ENCODE data around the gene LEMD3. TPM values are rescaled to one million over a fixed set of nuclear protein-coding genes. Genes with fewer than 3 reads are reported as not detected.

LEMD3 gene
- total RNA-seq, 1 donor from 2014 or later = 11.3 TPM

- no peak for DNase-seq
- intact Hi-C loops (cut with DNase I) = no loop called here
- ATAC-seq (ENCODE audit: poor library complexity) = no peak
These were observed 5.1 kb upstream of the LEMD3 start for GRCh38 chr12:65164244-65164643.

DNA sequence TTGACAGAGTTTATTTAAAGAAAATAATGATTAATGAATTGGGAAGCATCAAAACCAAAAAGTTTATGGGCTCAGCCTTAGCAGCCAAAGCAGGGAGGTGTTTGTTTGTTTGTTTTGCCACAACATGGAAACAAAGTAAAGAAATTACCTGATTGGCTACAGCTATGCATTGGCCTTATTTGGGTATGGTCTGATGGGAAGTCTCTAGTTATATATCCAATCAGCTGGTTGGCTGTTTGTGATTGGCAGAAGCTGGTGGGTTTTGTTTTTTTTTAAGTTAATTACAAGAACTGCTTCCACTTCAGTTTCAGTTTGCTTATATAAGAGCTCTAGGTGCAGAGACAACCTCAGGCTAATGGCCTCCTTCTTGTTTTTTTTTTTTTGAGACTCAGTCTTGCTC is 4.6 kb upstream of the LEMD3 start:
- intact Hi-C loops (cut with DNase I) = no loop called here
- no peak for DNase-seq
- ATAC-seq (ENCODE audit: poor library complexity) = no peak

DNA sequence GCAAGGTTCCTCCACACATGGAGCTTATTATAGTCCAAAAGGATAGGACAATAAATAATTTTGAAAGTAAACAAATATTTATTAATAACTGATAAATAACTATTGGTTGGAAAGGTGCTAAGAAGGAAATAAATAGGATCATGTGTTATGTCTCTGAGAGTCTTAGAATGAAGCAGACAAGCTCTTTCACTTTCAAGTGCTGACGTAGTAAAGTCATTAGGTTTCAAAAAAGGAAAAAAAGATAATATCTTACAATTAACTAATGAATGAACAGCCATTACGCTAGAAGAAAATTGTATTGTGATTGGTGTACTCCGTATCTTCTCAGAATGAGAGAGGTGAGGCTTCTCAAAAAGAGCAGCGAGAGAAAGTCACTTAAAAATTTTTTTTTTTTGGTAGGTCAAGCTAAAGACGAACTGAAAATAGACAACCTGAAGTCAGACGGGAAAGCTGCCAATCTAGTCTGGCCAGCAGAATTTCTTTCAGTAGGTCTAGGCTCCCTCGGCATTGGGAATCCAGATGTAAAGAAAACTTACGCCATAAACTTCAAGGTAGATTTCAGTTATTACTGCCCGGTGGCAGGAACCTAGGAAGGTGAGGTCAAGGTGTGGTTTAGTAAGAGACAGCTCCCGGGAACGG is 583 bp upstream of the LEMD3 start:
- intact Hi-C loops (cut with DNase I) = no loop called here
- DNase-seq = no peak
- ATAC-seq (ENCODE audit: poor library complexity) = no peak

DNA sequence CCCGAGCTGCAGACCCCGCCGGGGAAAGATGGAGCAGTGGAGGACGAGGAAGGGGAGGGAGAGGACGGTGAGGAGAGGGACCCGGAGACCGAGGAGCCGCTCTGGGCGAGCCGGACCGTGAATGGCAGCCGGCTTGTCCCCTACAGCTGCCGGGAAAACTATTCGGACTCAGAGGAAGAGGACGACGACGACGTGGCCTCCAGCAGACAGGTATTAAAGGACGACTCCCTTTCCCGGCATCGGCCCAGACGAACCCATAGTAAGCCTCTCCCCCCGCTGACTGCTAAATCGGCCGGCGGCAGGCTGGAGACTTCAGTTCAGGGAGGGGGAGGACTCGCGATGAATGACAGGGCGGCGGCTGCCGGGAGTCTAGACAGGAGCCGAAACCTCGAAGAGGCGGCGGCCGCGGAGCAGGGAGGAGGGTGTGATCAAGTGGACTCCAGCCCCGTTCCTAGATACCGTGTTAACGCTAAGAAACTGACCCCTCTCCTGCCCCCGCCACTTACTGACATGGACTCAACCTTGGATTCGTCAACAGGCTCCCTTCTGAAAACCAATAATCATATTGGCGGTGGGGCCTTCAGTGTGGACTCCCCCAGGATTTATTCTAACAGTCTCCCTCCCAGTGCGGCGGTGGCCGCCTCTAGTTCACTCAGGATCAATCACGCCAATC is 962 bp downstream of the LEMD3 start:
- DNase-seq = peak; percentile 78
- peak; percentile 72 for ATAC-seq (ENCODE audit: poor library complexity)
- intact Hi-C loops (cut with DNase I) = no loop called here

GRCh38 chr12:65171073-65171472 is 1.7 kb downstream of the LEMD3 start:
- intact Hi-C loops (cut with DNase I) = no loop called here
- DNase-seq = no peak
- no peak for ATAC-seq (ENCODE audit: poor library complexity)

DNA sequence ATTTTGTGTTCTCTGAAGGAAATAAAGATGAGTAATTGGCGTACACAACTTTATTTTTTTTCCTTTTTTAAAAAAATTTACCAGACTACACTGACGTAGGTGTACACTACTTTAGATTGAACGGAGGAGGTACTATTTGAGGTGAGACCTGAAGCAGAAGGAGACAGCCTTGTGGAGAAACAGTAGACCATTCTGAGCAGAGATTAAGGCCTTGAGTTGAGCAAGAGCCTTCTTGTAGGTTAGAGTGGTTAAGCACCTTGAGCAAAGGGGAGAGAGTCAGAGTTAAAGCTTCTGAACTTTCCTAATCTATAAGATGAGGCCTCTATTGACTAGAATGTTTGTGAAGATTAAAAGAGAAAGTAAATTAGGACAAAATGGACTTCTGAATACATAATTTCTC is 2.5 kb downstream of the LEMD3 start:
- no peak for ATAC-seq (ENCODE audit: poor library complexity)
- intact Hi-C loops (cut with DNase I) = no loop called here

GRCh38 chr12:65175385-65175784 is 6.0 kb downstream of the LEMD3 start:
- DNase-seq = no peak
- intact Hi-C loops (cut with DNase I) = no loop called here
- ATAC-seq (ENCODE audit: poor library complexity) = no peak

More for the DNA sequence above, 2.5 kb downstream of the LEMD3 start:
- no peak for DNase-seq

GRCh38 chr12:65182012-65182739 is 12.8 kb downstream of the LEMD3 start:
- DNase-seq = no peak
- intact Hi-C loops (cut with DNase I) = no loop called here
- ATAC-seq (ENCODE audit: poor library complexity) = no peak

DNA sequence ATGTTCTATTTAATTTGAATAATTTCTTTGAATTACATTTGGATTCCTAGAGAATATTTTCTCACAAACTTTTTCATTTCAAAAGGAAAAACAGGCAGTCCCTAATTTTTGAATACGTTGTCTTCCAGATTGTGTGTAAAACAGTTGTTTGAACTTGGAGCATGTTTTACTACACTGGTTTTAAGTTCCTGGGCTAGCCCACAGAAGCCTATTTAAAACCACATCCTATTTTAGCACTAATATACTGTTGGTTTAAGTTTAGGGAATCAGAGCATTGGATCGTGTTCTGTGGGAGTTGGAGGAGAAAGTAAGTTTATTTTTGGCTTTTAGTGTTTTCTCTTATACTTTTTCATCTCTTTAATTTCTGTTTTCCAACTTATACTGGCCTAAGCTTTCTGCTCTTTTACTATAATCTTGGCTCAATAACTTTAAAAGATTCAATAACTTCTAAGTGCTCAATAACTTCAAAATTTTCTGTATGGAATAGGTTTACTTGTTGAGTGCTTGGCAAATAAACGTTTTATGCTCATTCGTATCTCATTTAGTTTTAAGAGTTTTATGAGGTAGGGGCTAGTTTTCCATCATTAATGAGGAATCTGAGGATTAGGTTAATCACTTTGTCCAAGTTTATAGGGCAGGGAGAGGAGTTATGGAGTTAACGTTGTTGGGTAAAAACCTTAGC is 14.9 kb downstream of the LEMD3 start:
- ATAC-seq (ENCODE audit: poor library complexity) (no peak), DNase-seq (no peak)
- intact Hi-C loops (cut with DNase I) = no loop called here

- ATAC-seq (ENCODE audit: poor library complexity) = no peak
- DNase-seq = no peak
- intact Hi-C loops (cut with DNase I) = no loop called here
These were observed 15.5 kb downstream of the LEMD3 start for GRCh38 chr12:65184858-65185229.

GRCh38 chr12:65187665-65188064 is 18.3 kb downstream of the LEMD3 start:
- ATAC-seq (ENCODE audit: poor library complexity) (no peak), DNase-seq (no peak)
- intact Hi-C loops (cut with DNase I) = no loop called here

DNA sequence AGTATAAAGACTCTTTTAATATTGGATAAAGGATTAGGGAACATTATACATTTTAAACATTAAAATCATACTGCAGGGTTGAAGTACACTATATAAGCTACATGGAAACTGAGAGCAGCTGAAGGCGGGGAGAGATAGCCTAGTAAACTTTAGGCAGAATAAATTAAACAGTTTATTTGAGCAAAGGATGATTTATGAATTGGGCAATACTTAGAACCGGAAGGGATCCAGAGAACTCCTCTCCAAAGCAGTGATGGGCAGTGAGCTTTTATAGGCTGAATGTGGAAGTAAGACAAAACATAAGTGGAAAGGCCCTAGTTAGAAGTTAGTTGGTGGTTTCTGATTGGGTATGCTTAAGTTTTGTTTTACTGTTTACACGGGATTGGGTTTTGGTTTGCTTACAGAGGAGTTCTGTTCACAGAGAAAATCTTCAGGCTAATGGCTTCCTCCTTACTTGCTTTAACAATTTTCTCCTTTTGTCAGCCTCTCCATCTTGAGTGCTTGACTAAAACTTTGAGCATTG is 18.9 kb downstream of the LEMD3 start:
- ATAC-seq (ENCODE audit: poor library complexity) = no peak
- intact Hi-C loops (cut with DNase I) = no loop called here
- DNase-seq = no peak

GRCh38 chr12:65189028-65189718 is 19.8 kb downstream of the LEMD3 start:
- no peak for ATAC-seq (ENCODE audit: poor library complexity)
- DNase-seq = no peak
- intact Hi-C loops (cut with DNase I) = no loop called here

DNA sequence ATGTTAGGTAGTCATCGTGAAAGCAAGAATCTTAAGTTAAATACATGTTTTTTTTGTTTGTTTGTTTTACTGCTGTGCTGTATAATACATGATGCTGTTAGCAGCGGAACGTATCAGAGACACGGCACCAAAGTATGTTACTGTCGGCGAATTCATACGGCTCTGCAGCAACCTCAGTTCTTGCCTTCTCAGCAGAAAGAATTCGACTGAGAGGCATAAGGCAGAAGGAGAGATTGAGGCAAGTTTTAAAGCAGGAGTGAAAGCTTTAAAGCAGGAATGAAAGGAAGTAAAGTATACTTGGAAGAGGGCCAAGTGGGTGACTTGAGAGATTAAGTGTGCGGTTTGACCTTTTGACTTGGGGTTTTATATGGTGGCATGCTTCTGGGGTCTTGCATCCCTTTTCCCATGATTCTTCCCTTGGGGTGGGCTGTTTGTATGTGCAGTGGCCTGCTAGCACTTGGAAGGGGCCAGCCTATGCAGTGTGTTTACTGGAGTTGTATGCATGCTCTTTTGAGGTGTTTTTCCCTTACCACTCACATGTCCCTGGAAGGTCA is 23.7 kb downstream of the LEMD3 start:
- ATAC-seq (ENCODE audit: poor library complexity) = peak; percentile 22
- intact Hi-C loops (cut with DNase I) = no loop called here
- DNase-seq = no peak

DNA sequence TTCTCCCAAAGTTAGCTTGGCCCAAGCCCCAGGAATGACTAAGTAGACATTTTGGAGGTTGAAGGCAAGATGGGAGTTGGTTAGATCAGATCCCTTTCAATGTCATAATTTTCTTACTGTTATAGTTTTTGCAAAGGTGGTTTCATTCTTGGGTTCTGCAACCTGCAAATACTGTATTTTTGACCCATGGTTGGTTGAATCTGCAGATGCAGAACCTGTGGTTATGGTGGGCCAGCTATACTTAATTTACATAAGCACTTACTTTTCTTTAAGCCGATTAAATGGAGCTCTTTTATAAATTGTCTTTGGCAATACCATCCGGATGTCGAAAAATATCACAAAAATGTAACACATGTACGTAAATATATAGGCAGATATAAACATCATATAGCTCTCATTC is 25.6 kb downstream of the LEMD3 start:
- intact Hi-C loops (cut with DNase I) = no loop called here
- no peak for DNase-seq
- no peak for ATAC-seq (ENCODE audit: poor library complexity)

GRCh38 chr12:65195387-65196055 is 26.1 kb downstream of the LEMD3 start:
- intact Hi-C loops (cut with DNase I) = no loop called here
- peak; percentile 68 for ATAC-seq (ENCODE audit: poor library complexity)
- no peak for DNase-seq

DNA sequence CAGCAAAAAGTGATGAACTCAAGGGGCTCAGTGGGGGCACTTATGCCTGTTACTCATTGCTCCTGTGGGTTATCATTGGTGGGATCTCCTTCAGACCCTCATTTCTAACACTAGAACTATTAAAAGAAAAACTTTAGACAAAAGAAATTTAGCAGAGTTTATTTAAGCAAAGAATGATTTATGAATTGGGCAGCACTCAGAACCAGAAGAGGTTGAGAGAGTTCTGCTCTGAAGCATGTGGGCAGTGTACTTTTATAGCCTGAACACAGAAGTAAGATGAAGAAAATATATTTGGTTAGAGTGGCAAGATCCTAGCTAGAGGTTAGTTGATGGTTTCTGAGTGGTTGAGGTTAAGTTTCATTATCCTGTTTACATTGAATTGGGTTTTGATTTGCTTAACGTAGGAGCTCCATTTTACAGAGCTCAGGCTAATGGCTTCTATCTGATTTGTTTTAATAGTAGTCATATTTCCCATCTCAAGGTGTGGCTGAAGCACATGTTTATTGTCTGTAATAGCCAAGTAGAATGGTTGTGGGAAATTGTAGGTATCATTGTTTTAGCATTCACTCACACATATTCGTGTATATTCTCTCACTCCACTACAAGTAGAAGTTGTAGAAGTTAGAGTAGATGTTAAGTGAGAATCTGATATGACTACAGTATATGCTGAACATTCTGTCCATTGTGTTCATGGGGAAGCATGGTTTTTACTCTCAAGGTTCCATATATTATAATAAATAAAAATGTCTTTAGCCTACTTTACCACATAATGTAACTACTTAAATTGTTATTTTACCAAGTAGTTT is 27.6 kb downstream of the LEMD3 start:
- ATAC-seq (ENCODE audit: poor library complexity) = no peak
- no peak for DNase-seq
- intact Hi-C loops (cut with DNase I) = no loop called here
